HG02938 (cell line): Measurements from ENCODE around the gene CD80.
A peak's percentile ranks its signal among the peaks of the same experiment; 100 is the strongest.

ENCODE experiments used
- ATAC-seq: cut with Tn5 transposase; IDR thresholded peaks from one replicate; pipeline ENCODE4 v1.9.1; 2021; ENCODE audit warnings: mild to moderate bottlenecking, moderate library complexity; ENCODE audit not compliant: unreplicated experiment

Gene CD80

GRCh38 chr3:119550192-119550910 is 9.1 kb downstream of the CD80 start:
- ATAC-seq, result peak; percentile 33

GRCh38 chr3:119548341-119548740 is 11.1 kb downstream of the CD80 start:
- ATAC-seq, result no peak

- ATAC-seq, result no peak
These were observed 12.2 kb downstream of the CD80 start for GRCh38 chr3:119547227-119547626.

GRCh38 chr3:119543147-119543546 is 16.3 kb downstream of the CD80 start:
- no peak for ATAC-seq

- no peak for ATAC-seq
These were observed 17.1 kb downstream of the CD80 start for GRCh38 chr3:119542168-119542767.

GRCh38 chr3:119541547-119541946 is 17.9 kb downstream of the CD80 start:
- no peak for ATAC-seq

GRCh38 chr3:119538772-119539171 is 20.6 kb downstream of the CD80 start:
- ATAC-seq, result no peak

- no peak for ATAC-seq
These were observed 22.7 kb downstream of the CD80 start for GRCh38 chr3:119536757-119537156.

GRCh38 chr3:119534296-119534695 is 25.1 kb downstream of the CD80 start:
- ATAC-seq, result no peak

GRCh38 chr3:119531151-119531550 is 28.3 kb downstream of the CD80 start:
- no peak for ATAC-seq

- no peak for ATAC-seq
These were observed 29.0 kb downstream of the CD80 start for GRCh38 chr3:119530456-119530855.

GRCh38 chr3:119529883-119530282 is 29.5 kb downstream of the CD80 start:
- ATAC-seq, result no peak

- no peak for ATAC-seq
These were observed 31.7 kb downstream of the CD80 start for GRCh38 chr3:119527714-119528113.

- ATAC-seq, result no peak
These were observed 34.3 kb downstream of the CD80 start for GRCh38 chr3:119524931-119525662.

- no peak for ATAC-seq
These were observed 41.4 kb downstream of the CD80 start for GRCh38 chr3:119518026-119518425.

- no peak for ATAC-seq
These were observed 42.3 kb downstream of the CD80 start for GRCh38 chr3:119517112-119517511.

GRCh38 chr3:119514637-119515036 is 44.8 kb downstream of the CD80 start:
- no peak for ATAC-seq

- no peak for ATAC-seq
These were observed 48.7 kb downstream of the CD80 start for GRCh38 chr3:119510690-119511089.

- ATAC-seq, result no peak
These were observed 51.1 kb downstream of the CD80 start for GRCh38 chr3:119508172-119508845.

GRCh38 chr3:119507404-119507803 is 52.0 kb downstream of the CD80 start:
- no peak for ATAC-seq

- ATAC-seq, result no peak
These were observed 52.8 kb downstream of the CD80 start for GRCh38 chr3:119506631-119507030.
